GM12878 (cell line): ENCODE results near the gene GTPBP6. TPM values are rescaled to one million over a fixed set of nuclear protein-coding genes. Genes with fewer than 3 reads are reported as not detected.

Source experiments
- ATAC-seq: fragments of 200-7000 bp; cut with Tn5 transposase; 3 replicates; pipeline ENCODE4 v1.9.1; 2020; ENCODE audit warnings: mild to moderate bottlenecking, moderate library complexity
- BruUV-seq: library from RNA; stranded (reverse); fragments of 400-500 nt; replicated peaks from 2 replicates; lab custom pipeline; 2021; lab: Mats Ljungman, UMichigan
- CTCF ChIA-PET: fragments of 300-600 bp; sonication (Branson Sonifier 250); formaldehyde crosslinking; extraction: SDS; loops from one replicate; lab custom pipeline; 2021; ENCODE audit warnings: inconsistent platforms; lab: Yijun Ruan, JAX
- POLR2A ChIA-PET: fragments of 350-600 bp; formaldehyde crosslinking; extraction: SDS; loops from one replicate; lab custom pipeline; 2021; ENCODE audit warnings: inconsistent platforms; lab: Charles Lee
- RAD21 ChIA-PET: fragments of 300-600 bp; sonication (Branson Sonifier 250); formaldehyde crosslinking; loops from one replicate; lab custom pipeline; 2023; ENCODE audit warnings: antibody characterized with exemption; ENCODE audit not compliant: unreplicated experiment; lab: Charles Lee
- SMC1A ChIA-PET: fragments of 300-600 bp; sonication (Branson Sonifier 250); formaldehyde crosslinking; loops from one replicate; lab custom pipeline; 2023; ENCODE audit not compliant: unreplicated experiment, uncharacterized antibody; lab: Charles Lee
- DNase-seq: peaks from one replicate; pipeline ENCODE4 v3.0.0-alpha.2; 2011; ENCODE audit warnings: low read depth, low spot score
- FAIRE-seq: peaks from 3 replicates; lab custom pipeline; 2011; peaks lifted over from hg19 to GRCh38; lab: Jason Lieb, UNC
- H2AFZ ChIP-seq: 2 replicates; pipeline ENCODE4 v1.6.0; 2011; ENCODE audit warnings: low read depth, low read length, control low read depth; ENCODE audit not compliant: control insufficient read depth
- H3K27ac ChIP-seq: 2 replicates; pipeline ENCODE4 v1.5.1; 2011; ENCODE audit warnings: control low read depth; ENCODE audit not compliant: control insufficient read depth, insufficient read depth
- H3K27me3 ChIP-seq, 2 experiments: replicated peaks in 1 of 2; 2 replicates each; pipeline versions ENCODE4 v1.6.0 to v1.6.1; 2011; ENCODE audit warnings: low read length in 1 of 2; ENCODE audit not compliant: control insufficient read depth in 2 of 2, insufficient read depth in 2 of 2
- H3K36me3 ChIP-seq, 2 experiments: 2 replicates each; pipeline ENCODE4 v1.5.1; 2011; ENCODE audit warnings: low read length in 1 of 2; ENCODE audit not compliant: control insufficient read depth in 2 of 2, insufficient read depth in 2 of 2
- H3K4me1 ChIP-seq: 2 replicates; pipeline ENCODE4 v1.6.1; 2011; ENCODE audit warnings: mild to moderate bottlenecking, low read length, moderate library complexity, mixed read lengths; ENCODE audit not compliant: control insufficient read depth, insufficient read depth
- H3K4me2 ChIP-seq: 2 replicates; pipeline ENCODE4 v1.6.0; 2011; ENCODE audit warnings: control low read depth; ENCODE audit not compliant: control insufficient read depth, insufficient read depth
- H3K4me3 ChIP-seq: fragments of 200-600 bp; sonication (generic); 2 replicates; pipeline ENCODE4 v1.5.1; 2016
- H3K79me2 ChIP-seq: 2 replicates; pipeline ENCODE4 v1.6.0; 2011; ENCODE audit warnings: low read length; ENCODE audit not compliant: control insufficient read depth, insufficient read depth
- H3K9ac ChIP-seq: 2 replicates; pipeline ENCODE4 v1.8.0; 2011; ENCODE audit warnings: low read length, control low read depth, mixed read lengths; ENCODE audit not compliant: control insufficient read depth, insufficient read depth
- H3K9me3 ChIP-seq: replicated peaks from 3 replicates; pipeline ENCODE4 v1.5.1; 2011; ENCODE audit warnings: mild to moderate bottlenecking, low read length; ENCODE audit not compliant: control insufficient read depth, insufficient read depth
- H4K20me1 ChIP-seq: 2 replicates; pipeline ENCODE4 v1.6.0; 2011; ENCODE audit not compliant: control insufficient read depth, insufficient read depth
- ASH2L ChIP-seq: fragments of 300-600, 200-600 bp; sonication (generic); IDR thresholded peaks from 2 replicates; pipeline ENCODE4 v1.6.1; 2017; ENCODE audit warnings: low read depth, mild to moderate bottlenecking, borderline replicate concordance
- CEBPB ChIP-seq, 2 experiments: fragments of 150-350 bp in 1 of 2; IDR thresholded peaks; 2 replicates each; pipeline ENCODE4 v1.6.1; 2012 to 2014; ENCODE audit warnings: low read depth in 2 of 2, low read length in 2 of 2, borderline replicate concordance in 1 of 2, inconsistent platforms in 1 of 2
- PRDM15 ChIP-seq: fragments of 450-650 bp; formaldehyde crosslinking; IDR thresholded peaks from 2 replicates; pipeline ENCODE4 v1.4.0; 2020; ENCODE audit warnings: mild to moderate bottlenecking, moderate library complexity
- ZBED1 ChIP-seq: IDR thresholded peaks from 2 replicates; pipeline ENCODE4 v1.6.1; 2016; ENCODE audit warnings: borderline replicate concordance
- ZBTB4 ChIP-seq: fragments of 450-650 bp; formaldehyde crosslinking; IDR thresholded peaks from 2 replicates; pipeline ENCODE4 v1.4.0; 2022; ENCODE audit warnings: mild to moderate bottlenecking, moderate library complexity
- WGBS: methylation state at CpG from one replicate; pipeline ENCODE4 v1.1.6; 2016; ENCODE audit warnings: low lambda C conversion rate; ENCODE audit not compliant: insufficient replicate concordance, insufficient coverage; ENCODE audit errors: missing lambda C conversion rate; 5-methylcytosine and 5-hydroxymethylcytosine counted together
- in situ Hi-C: fragments of 300-500 bp; cut with MboI; formaldehyde crosslinking; loops from 9 replicates; pipeline ENCODE4 v1.14.3; 2018; ENCODE audit warnings: mixed read lengths
- intact Hi-C: fragments of 100-400 bp; cut with micrococcal nuclease; formaldehyde crosslinking; loops from one replicate; pipeline ENCODE4 v1.14.2; 2022; ENCODE audit not compliant: unreplicated experiment
- polyA plus RNA-seq, 11 experiments: library from polyadenylated mRNA; depleted of rRNA in 4 of 11; unstranded in 6 of 11; stranded (reverse) in 5 of 11; fragments of >200 nt; fragmentation: Nextera tagmentation in 4 of 11; fragmentation: Illumina TruSeq in 1 of 11; extraction: Ambion mirVana in 4 of 11; extraction: Trizol in 1 of 11; gene quantifications; 1 replicate in 1 of 11; 2 replicates in 10 of 11; pipeline versions ENCODE4 v1.2.1 to v1.2.3, GENCODE V29; 2011 to 2016; ENCODE audit warnings: inconsistent platforms in 2 of 11, missing spikeins in 2 of 11, low read depth in 1 of 11
- total RNA-seq, 4 experiments: library from RNA; depleted of rRNA in 3 of 4; stranded (reverse); fragments of >200 nt in 3 of 4; fragmentation: Illumina TruSeq in 1 of 4; extraction: Trizol in 1 of 4; gene quantifications; 2 replicates each; pipeline versions ENCODE4 v1.2.1 to v1.2.3, GENCODE V29; 2013 to 2021

The GTPBP6 gene
- total and polyA plus RNA-seq, 10 of the 15 experiments (the other 5 are each of a cell fraction or from before 2014, with no cell fraction given) = 0.31 to 71.0 (median 21.1) TPM

GRCh38 chrX:347351-348117, 28.9 kb upstream of the GTPBP6 start (continued):
- TF ChIP-seq ZBTB4 (CRISPR knock-in tag) (no peak), ZBED1 (no peak), CEBPB (IDR thresholded peaks at IDR 0.05; ENCODE audit: borderline replicate concordance in 1 of 2, low read depth in 2 of 2, low read length in 2 of 2) (no peak), ASH2L (no peak)
- TF ChIP-seq, all 136 proteins: peak for 0

- Histone ChIP-seq H2AFZ (no peak overlapping the region), H3K9me3 (peaks cover 4% of the 10 kb centered on the region; the same call in 1 of the 3 replicates), H3K27me3 (no peaks in the 10 kb centered on the region), H3K79me2 (no peaks in the 10 kb centered on the region), H3K36me3 (no peaks in the 10 kb centered on the region), H3K4me2 (no peak overlapping the region), H3K4me1 (no peaks in the 10 kb centered on the region)
- ChIA-PET RAD21 (no interaction called here), CTCF (no interaction called here), SMC1A (no interaction called here)
- no peak for ATAC-seq
- no peak for TF ChIP-seq PRDM15 (CRISPR knock-in tag)
- TF ChIP-seq, all 136 proteins: peak for 0
- in situ Hi-C loops (no loop called here), intact Hi-C loops (no loop called here)
- H3K27ac ChIP-seq = no peak overlapping the region
- no TSS peak for BruUV-seq
- DNase-seq = no peak
- no peaks in the 10 kb centered on the region for H4K20me1 ChIP-seq
- H3K9ac ChIP-seq = no peak overlapping the region
- POLR2A ChIA-PET = no interaction called here
- WGBS = 98% methylated on average over 53 of the region's 75 CpGs
- no peak for FAIRE-seq
- no peak overlapping the region for H3K4me3 ChIP-seq
These were observed 27.6 kb upstream of the GTPBP6 start for GRCh38 chrX:346034-346813.
